IMR-90 (cell line): ENCODE measurements around the gene SLC22A16. TPM values are rescaled to one million over a fixed set of nuclear protein-coding genes. Genes with fewer than 3 reads are reported as not detected.

Experiments
- ATAC-seq: fragments of 200-7000 bp; cut with Tn5 transposase; 2 replicates; pipeline ENCODE4 v1.9.1; 2020; ENCODE audit warnings: low read depth, mild to moderate bottlenecking, moderate library complexity
- BruUV-seq: library from RNA; stranded (reverse); fragments of 400-500 nt; replicated peaks from 2 replicates; lab custom pipeline; 2021; lab: Mats Ljungman, UMichigan
- CTCF ChIA-PET: fragments of 300-600 bp; formaldehyde crosslinking; extraction: SDS; loops from one replicate; lab custom pipeline; 2021; ENCODE audit warnings: antibody characterized with exemption; lab: Yijun Ruan, JAX
- POLR2A ChIA-PET: fragments of 300-600 bp; sonication (Branson Sonifier 250); formaldehyde crosslinking; loops from one replicate; lab custom pipeline; 2022; ENCODE audit warnings: antibody characterized with exemption; ENCODE audit not compliant: unreplicated experiment; lab: Charles Lee
- DNase-seq: peaks from one replicate; pipeline ENCODE4 v3.0.0; 2013
- H2AFZ ChIP-seq: replicated peaks from 2 replicates; pipeline ENCODE3; 2013; ENCODE audit warnings: low read length, mild to moderate bottlenecking; ENCODE audit not compliant: poor library complexity
- H2AK5ac ChIP-seq: 2 replicates; pipeline ENCODE4 v1.6.1; 2013; ENCODE audit warnings: low read depth, low read length, inconsistent platforms
- H2AK9ac ChIP-seq: replicated peaks from 2 replicates; pipeline ENCODE3; 2013; ENCODE audit warnings: mild to moderate bottlenecking, low read depth, low read length, moderate library complexity; ENCODE audit not compliant: poor library complexity
- H2BK120ac ChIP-seq: 2 replicates; pipeline ENCODE4 v1.6.1; 2013; ENCODE audit warnings: low read depth, low read length, inconsistent platforms
- H2BK15ac ChIP-seq: 3 replicates; pipeline ENCODE4 v1.6.1; 2013; ENCODE audit warnings: low read depth, low read length, inconsistent platforms
- H2BK20ac ChIP-seq: 2 replicates; pipeline ENCODE4 v1.6.1; 2013; ENCODE audit warnings: low read depth, mild to moderate bottlenecking, inconsistent platforms, low read length, moderate library complexity
- H2BK5ac ChIP-seq: 2 replicates; pipeline ENCODE4 v1.6.1; 2013; ENCODE audit warnings: mild to moderate bottlenecking, low read depth, low read length, inconsistent platforms; ENCODE audit not compliant: poor library complexity, severe bottlenecking
- H3K14ac ChIP-seq: replicated peaks from 2 replicates; pipeline ENCODE4 v1.6.1; 2013; ENCODE audit warnings: low read depth, low read length, inconsistent platforms
- H3K18ac ChIP-seq: 2 replicates; pipeline ENCODE4 v1.6.1; 2013; ENCODE audit warnings: low read depth, low read length, control low read depth
- H3K23ac ChIP-seq: 2 replicates; pipeline ENCODE4 v1.6.1; 2013; ENCODE audit warnings: low read depth, low read length, inconsistent platforms
- H3K27ac ChIP-seq: 2 replicates; pipeline ENCODE4 v1.5.1; 2013; ENCODE audit warnings: mild to moderate bottlenecking, control low read depth, low read length; ENCODE audit not compliant: insufficient read depth
- H3K27me3 ChIP-seq: 2 replicates; pipeline ENCODE4 v1.6.1; 2013; ENCODE audit warnings: low read length; ENCODE audit not compliant: control insufficient read depth, insufficient read depth
- H3K36me3 ChIP-seq: 2 replicates; pipeline ENCODE4 v1.6.1; 2013; ENCODE audit warnings: low read length, mixed read lengths; ENCODE audit not compliant: control insufficient read depth, insufficient read depth
- H3K4ac ChIP-seq: 2 replicates; pipeline ENCODE4 v1.6.1; 2013; ENCODE audit warnings: low read depth, low read length, inconsistent platforms
- H3K4me1 ChIP-seq: 2 replicates; pipeline ENCODE4 v1.6.1; 2013; ENCODE audit warnings: low read length, mixed read lengths; ENCODE audit not compliant: control insufficient read depth, insufficient read depth
- H3K4me2 ChIP-seq: 2 replicates; pipeline ENCODE4 v1.6.1; 2013; ENCODE audit warnings: low read depth, mild to moderate bottlenecking, control low read depth, low read length, moderate library complexity
- H3K4me3 ChIP-seq: 2 replicates; pipeline ENCODE4 v1.5.1; 2013; ENCODE audit warnings: low read depth, mild to moderate bottlenecking, control low read depth, low read length, moderate library complexity; ENCODE audit not compliant: insufficient read depth
- H3K56ac ChIP-seq: 2 replicates; pipeline ENCODE4 v1.6.1; 2013; ENCODE audit warnings: low read length, inconsistent platforms; ENCODE audit not compliant: insufficient read depth; ENCODE audit errors: extremely low read depth
- H3K79me1 ChIP-seq, 2 experiments: 2 replicates each; pipeline ENCODE4 v1.6.1; 2013; ENCODE audit warnings: low read length in 2 of 2, inconsistent platforms in 1 of 2, low read depth in 1 of 2
- H3K9ac ChIP-seq: 2 replicates; pipeline ENCODE4 v1.6.1; 2013; ENCODE audit warnings: low read depth, low read length, control low read depth
- H3K9me1 ChIP-seq: 2 replicates; pipeline ENCODE4 v1.6.1; 2013; ENCODE audit warnings: low read length, inconsistent platforms; ENCODE audit not compliant: insufficient read depth
- H3K9me3 ChIP-seq: 2 replicates; pipeline ENCODE4 v1.6.1; 2013; ENCODE audit warnings: low read length; ENCODE audit not compliant: control insufficient read depth, insufficient read depth
- H4K20me1 ChIP-seq: 2 replicates; pipeline ENCODE4 v1.6.1; 2013; ENCODE audit warnings: low read length, inconsistent platforms; ENCODE audit not compliant: insufficient read depth
- H4K5ac ChIP-seq: 2 replicates; pipeline ENCODE4 v1.6.1; 2013; ENCODE audit warnings: mild to moderate bottlenecking, low read depth, low read length, control low read depth
- H4K8ac ChIP-seq, 2 experiments: 2 replicates each; pipeline ENCODE4 v1.6.1; 2013; ENCODE audit warnings: low read depth in 2 of 2, low read length in 2 of 2, control low read depth in 1 of 2, inconsistent platforms in 1 of 2
- H4K91ac ChIP-seq: 2 replicates; pipeline ENCODE4 v1.6.1; 2013; ENCODE audit warnings: low read depth, low read length, inconsistent platforms; ENCODE audit not compliant: insufficient read depth
- BHLHE40 ChIP-seq: fragments of 150-350 bp; IDR thresholded peaks from 2 replicates; pipeline ENCODE4 v1.6.1; 2016; ENCODE audit warnings: mild to moderate bottlenecking, low read depth, low read length
- CHD1 ChIP-seq: IDR thresholded peaks from 2 replicates; pipeline ENCODE4 v1.6.1; 2012; ENCODE audit warnings: low read depth, low read length, improper control_type of control experiment
- CTCF ChIP-seq: conservative IDR thresholded peaks from 2 replicates; pipeline ENCODE4 v1.5.1; 2012; ENCODE audit warnings: mild to moderate bottlenecking, low read depth, low read length, improper control_type of control experiment
- FOS ChIP-seq: fragments of 150-350 bp; IDR thresholded peaks from 2 replicates; pipeline ENCODE4 v1.6.1; 2016; ENCODE audit warnings: low read depth, low read length
- MAFK ChIP-seq: IDR thresholded peaks from 2 replicates; pipeline ENCODE4 v1.6.1; 2012; ENCODE audit warnings: low read depth, low read length, improper control_type of control experiment
- MXI1 ChIP-seq: IDR thresholded peaks from 2 replicates; pipeline ENCODE4 v1.6.1; 2012; ENCODE audit warnings: low read depth, mild to moderate bottlenecking, low read length, moderate library complexity, borderline replicate concordance
- NFE2L2 ChIP-seq: fragments of 150-350 bp; IDR thresholded peaks from 2 replicates; pipeline ENCODE4 v1.6.1; 2016; ENCODE audit warnings: low read depth, mild to moderate bottlenecking, low read length
- POLR2A ChIP-seq: IDR thresholded peaks from 2 replicates; pipeline ENCODE4 v1.6.1; 2012; ENCODE audit warnings: mild to moderate bottlenecking, low read depth, low read length
- RAD21 ChIP-seq: IDR thresholded peaks from 2 replicates; pipeline ENCODE4 v1.6.1; 2012; ENCODE audit warnings: low read length, improper control_type of control experiment
- RCOR1 ChIP-seq: IDR thresholded peaks from 2 replicates; pipeline ENCODE4 v1.6.1; 2012; ENCODE audit warnings: mild to moderate bottlenecking, low read length, improper control_type of control experiment; ENCODE audit not compliant: insufficient replicate concordance
- RFX5 ChIP-seq: IDR thresholded peaks from 2 replicates; pipeline ENCODE4 v1.8.0; 2012; ENCODE audit warnings: low read depth, mild to moderate bottlenecking, low read length, moderate library complexity
- SMC3 ChIP-seq: fragments of 150-350 bp; IDR thresholded peaks from 2 replicates; pipeline ENCODE4 v1.6.1; 2016; ENCODE audit warnings: low read depth, mild to moderate bottlenecking, antibody characterized with exemption, low read length, moderate library complexity
- USF2 ChIP-seq: fragments of 150-350 bp; IDR thresholded peaks from 2 replicates; pipeline ENCODE4 v1.6.1; 2017; ENCODE audit warnings: mild to moderate bottlenecking, antibody characterized with exemption, low read length, low read depth
- WGBS, 2 experiments: methylation state at CpG; one replicate each; pipeline versions ENCODE4 v1.1.5 to v1.1.7; 2013; ENCODE audit warnings: missing lambda C conversion rate in 2 of 2; ENCODE audit not compliant: insufficient read length in 1 of 2; ENCODE audit errors: extremely low coverage in 2 of 2; 5-methylcytosine and 5-hydroxymethylcytosine counted together
- dilution Hi-C: fragments of 300-500 bp; cut with HindIII; formaldehyde crosslinking; loops from one replicate; pipeline ENCODE4 v1.14.3; 2018; ENCODE audit warnings: low sequenced_read_pairs; ENCODE audit not compliant: unreplicated experiment
- in situ Hi-C: fragments of 300-500 bp; cut with MboI; formaldehyde crosslinking; loops from 3 replicates; pipeline ENCODE4 v1.14.3; 2019; ENCODE audit warnings: low sequenced_read_pairs, inconsistent platforms, mixed read lengths
- intact Hi-C: fragments of 100-400 bp; cut with micrococcal nuclease; formaldehyde crosslinking; loops from 2 replicates; pipeline ENCODE4 v1.10.0; 2022
- polyA plus RNA-seq, 3 experiments: library from polyadenylated mRNA; depleted of rRNA; stranded (reverse); fragments of >200 nt; gene quantifications; 2 replicates each; pipeline ENCODE4 v1.2.3, GENCODE V29; 2012; ENCODE audit warnings: low replicate concordance in 1 of 3
- total RNA-seq: library from RNA; depleted of rRNA; stranded (reverse); fragments of >200 nt; gene quantifications from 2 replicates; pipeline ENCODE4 v1.2.3, GENCODE V29; 2012

The SLC22A16 gene
- total and polyA plus RNA-seq, 2 of the 4 experiments (the other 2 are of a cell fraction) = not detected

- Histone ChIP-seq H2BK5ac (no peak overlapping the region), H4K8ac (no peak overlapping the region), H2BK20ac (no peak overlapping the region), H3K9me3 (no peaks in the 10 kb centered on the region), H3K56ac (no peak overlapping the region), H4K5ac (no peak overlapping the region), H2AFZ (no peak overlapping the region), H2BK120ac (no peak overlapping the region), H3K4me3 (no peak overlapping the region), H3K9ac (no peak overlapping the region), H3K36me3 (no peaks in the 10 kb centered on the region), H3K14ac (no peak overlapping the region), H3K9me1 (no peaks in the 10 kb centered on the region), H3K79me1 (no peaks in the 10 kb centered on the region), H3K4ac (no peak overlapping the region), H3K18ac (no peak overlapping the region), H3K4me1 (no peaks in the 10 kb centered on the region), H2BK15ac (no peak overlapping the region), H3K27ac (no peak overlapping the region), H4K20me1 (no peaks in the 10 kb centered on the region), H3K4me2 (no peak overlapping the region), H4K91ac (no peak overlapping the region), H3K23ac (no peak overlapping the region), H2AK9ac (no peak overlapping the region), H2AK5ac (no peak overlapping the region), H3K27me3 (peaks cover 5% of the 10 kb centered on the region)
- no peak for DNase-seq
- in situ Hi-C loops (no loop called here), dilution Hi-C loops (no loop called here), intact Hi-C loops (no loop called here)
- no CpG with 5 or more reads among the region's 4 CpGs for WGBS, 2 experiments
- POLR2A ChIA-PET = no interaction called here
- CTCF ChIA-PET = interaction anchor here (0.5 kb wide), 1 partner anchor 227 kb away, joined by 3 read pairs; no protein-coding TSS in a partner anchor
- ATAC-seq = no peak
- TF ChIP-seq CTCF (no peak), CHD1 (no peak), BHLHE40 (no peak), MXI1 (no peak), RAD21 (no peak), NFE2L2 (no peak), FOS (no peak), RCOR1 (no peak), POLR2A (no peak), SMC3 (no peak), MAFK (no peak), RFX5 (no peak), USF2 (no peak)
- BruUV-seq = no TSS peak
Measured at GRCh38 chr6:110440026-110440425, 36.4 kb downstream of the SLC22A16 start.
